H1 (cell line): ENCODE data around the gene PHF13. TPM values are rescaled to one million over a fixed set of nuclear protein-coding genes. Genes with fewer than 3 reads are reported as not detected.

ENCODE experiments used
- CTCF ChIA-PET: fragments of 300-600 bp; sonication (Branson Sonifier 250); formaldehyde crosslinking; loops from one replicate; lab custom pipeline; 2021; ENCODE audit not compliant: partially characterized antibody; lab: Charles Lee
- POLR2A ChIA-PET: fragments of 300-600 bp; sonication (Branson Sonifier 250); formaldehyde crosslinking; loops from one replicate; lab custom pipeline; 2021; ENCODE audit warnings: inconsistent platforms; ENCODE audit not compliant: partially characterized antibody; lab: Charles Lee
- DNase-seq, 2 experiments: peaks; one replicate each; pipeline versions ENCODE4 v3.0.0 to v3.0.0-alpha.2; 2010 to 2022; ENCODE audit warnings: low spot score in 2 of 2, low read depth in 1 of 2, mixed read lengths in 1 of 2
- FAIRE-seq: peaks from 2 replicates; lab custom pipeline; 2011; peaks lifted over from hg19 to GRCh38; lab: Jason Lieb, UNC
- H2AFZ ChIP-seq: 2 replicates; pipeline ENCODE4 v1.8.1; 2012; ENCODE audit warnings: low read length, inconsistent platforms
- H2AK5ac ChIP-seq: 2 replicates; pipeline ENCODE4 v1.6.1; 2013; ENCODE audit warnings: low read depth, low read length
- H2BK120ac ChIP-seq: replicated peaks from 2 replicates; pipeline ENCODE3; 2013; ENCODE audit warnings: low read depth, low read length, inconsistent platforms
- H2BK12ac ChIP-seq: 2 replicates; pipeline ENCODE4 v1.6.1; 2013; ENCODE audit warnings: low read depth, low read length
- H2BK15ac ChIP-seq: 2 replicates; pipeline ENCODE4 v1.6.1; 2013; ENCODE audit warnings: low read length
- H2BK20ac ChIP-seq: 2 replicates; pipeline ENCODE4 v1.6.1; 2013; ENCODE audit warnings: low read length
- H2BK5ac ChIP-seq: 2 replicates; pipeline ENCODE4 v1.6.1; 2013; ENCODE audit warnings: low read depth, low read length
- H3K14ac ChIP-seq: 2 replicates; pipeline ENCODE4 v1.6.1; 2013; ENCODE audit warnings: inconsistent platforms; ENCODE audit not compliant: insufficient read length
- H3K18ac ChIP-seq: 2 replicates; pipeline ENCODE4 v1.6.1; 2013; ENCODE audit warnings: low read length; ENCODE audit errors: extremely low read depth
- H3K23ac ChIP-seq: 2 replicates; pipeline ENCODE4 v1.6.1; 2013; ENCODE audit warnings: inconsistent platforms; ENCODE audit not compliant: insufficient read length
- H3K23me2 ChIP-seq: 2 replicates; pipeline ENCODE4 v1.6.1; 2013; ENCODE audit warnings: low read depth, low read length
- H3K27ac ChIP-seq: 2 replicates; pipeline ENCODE4 v1.6.1; 2011; ENCODE audit warnings: low read depth, low read length, inconsistent platforms
- H3K27me3 ChIP-seq, 4 experiments: replicated peaks in 1 of 4; 1 replicate in 1 of 4; 2 replicates in 3 of 4; pipeline versions ENCODE4 v1.6.1 to v1.8.1; 2011 to 2013; ENCODE audit warnings: low read length in 3 of 4, mild to moderate bottlenecking in 3 of 4, inconsistent platforms in 2 of 4, mixed read lengths in 2 of 4, moderate library complexity in 1 of 4; ENCODE audit not compliant: control insufficient read depth in 3 of 4, insufficient read depth in 3 of 4; ENCODE audit errors: extremely low read depth in 1 of 4
- H3K36me3 ChIP-seq, 4 experiments: 2 replicates each; pipeline versions ENCODE4 v1.6.1 to v1.8.1; 2011 to 2013; ENCODE audit warnings: mild to moderate bottlenecking in 4 of 4, low read length in 3 of 4, moderate library complexity in 2 of 4, control low read depth in 1 of 4, inconsistent platforms in 1 of 4; ENCODE audit not compliant: insufficient read depth in 4 of 4, control insufficient read depth in 2 of 4
- H3K4ac ChIP-seq: replicated peaks from 2 replicates; pipeline ENCODE3; 2013; ENCODE audit warnings: low read length, low read depth, mixed read lengths, inconsistent platforms; ENCODE audit not compliant: insufficient read length
- H3K4me1 ChIP-seq, 4 experiments: replicated peaks in 1 of 4; 1 replicate in 1 of 4; 2 replicates in 3 of 4; pipeline versions ENCODE4 v1.6.1 to v1.8.1; 2011 to 2013; ENCODE audit warnings: low read length in 3 of 4, inconsistent platforms in 2 of 4, mixed read lengths in 1 of 4; ENCODE audit not compliant: insufficient read depth in 4 of 4, control insufficient read depth in 3 of 4
- H3K4me2 ChIP-seq, 2 experiments: 2 replicates each; pipeline versions ENCODE4 v1.6.1 to v1.8.1; 2011 to 2013; ENCODE audit warnings: low read depth in 2 of 2, low read length in 2 of 2, control low read depth in 1 of 2, inconsistent platforms in 1 of 2, mild to moderate bottlenecking in 1 of 2; ENCODE audit not compliant: insufficient read depth in 1 of 2
- H3K4me3 ChIP-seq, 4 experiments: fragments of 200-600, 300-600 bp in 1 of 4; sonication (generic), shearing (Covaris generic), sonication (Bioruptor Twin) in 1 of 4; 2 replicates each; pipeline versions ENCODE4 v1.5.1 to v1.8.1; 2011 to 2016; ENCODE audit warnings: low read length in 4 of 4, low read depth in 3 of 4, control low read depth in 2 of 4, inconsistent platforms in 2 of 4, mild to moderate bottlenecking in 2 of 4, mixed read lengths in 1 of 4, moderate library complexity in 1 of 4; ENCODE audit not compliant: insufficient read depth in 2 of 4; ENCODE audit errors: extremely low read depth in 1 of 4
- H3K56ac ChIP-seq: replicated peaks from 2 replicates; pipeline ENCODE3; 2013; ENCODE audit warnings: low read depth, mild to moderate bottlenecking, mixed read lengths, low read length, inconsistent platforms; ENCODE audit not compliant: insufficient read length
- H3K79me1 ChIP-seq: 2 replicates; pipeline ENCODE4 v1.6.1; 2013; ENCODE audit warnings: low read depth, low read length, control low read depth
- H3K79me2 ChIP-seq, 2 experiments: 2 replicates each; pipeline versions ENCODE4 v1.6.1 to v1.8.1; 2012 to 2013; ENCODE audit warnings: low read length in 2 of 2, mild to moderate bottlenecking in 2 of 2, inconsistent platforms in 1 of 2; ENCODE audit not compliant: insufficient read depth in 2 of 2, control insufficient read depth in 1 of 2
- H3K9ac ChIP-seq, 4 experiments: replicated peaks in 1 of 4; 1 replicate in 1 of 4; 2 replicates in 3 of 4; pipeline versions ENCODE4 v1.6.1 to v1.8.1; 2011 to 2013; ENCODE audit warnings: low read depth in 3 of 4, low read length in 3 of 4, control low read depth in 2 of 4, mild to moderate bottlenecking in 2 of 4, moderate library complexity in 2 of 4, inconsistent platforms in 1 of 4; ENCODE audit errors: extremely low read depth in 1 of 4
- H3K9me3 ChIP-seq, 2 experiments: 2 replicates each; pipeline versions ENCODE4 v1.6.1 to v1.8.1; 2012 to 2013; ENCODE audit warnings: mild to moderate bottlenecking in 2 of 2, moderate library complexity in 2 of 2, control low read depth in 1 of 2, inconsistent platforms in 1 of 2, low read depth in 1 of 2, low read length in 1 of 2, mixed read lengths in 1 of 2; ENCODE audit not compliant: insufficient read depth in 2 of 2
- H4K20me1 ChIP-seq, 2 experiments: replicated peaks in 1 of 2; 2 replicates each; pipeline versions ENCODE3 to v1.8.1; 2011 to 2013; ENCODE audit warnings: inconsistent platforms in 2 of 2, low read length in 2 of 2, mild to moderate bottlenecking in 1 of 2; ENCODE audit not compliant: insufficient read depth in 2 of 2, control insufficient read depth in 1 of 2
- H4K5ac ChIP-seq: 2 replicates; pipeline ENCODE4 v1.6.1; 2013; ENCODE audit warnings: low read length, low read depth, mixed read lengths, inconsistent platforms; ENCODE audit not compliant: insufficient read length
- H4K8ac ChIP-seq: 2 replicates; pipeline ENCODE4 v1.8.0; 2013; ENCODE audit warnings: mild to moderate bottlenecking, moderate library complexity, low read length, inconsistent platforms; ENCODE audit not compliant: insufficient read depth; ENCODE audit errors: extremely low read depth
- H4K91ac ChIP-seq: replicated peaks from 2 replicates; pipeline ENCODE3; 2013; ENCODE audit warnings: low read length, mixed read lengths, inconsistent platforms; ENCODE audit not compliant: insufficient read length
- ASH2L ChIP-seq: fragments of 200-600, 300-600 bp; sonication (generic); IDR thresholded peaks from one replicate; pipeline ENCODE4 v1.7.1; 2017; ENCODE audit warnings: low read length
- ATF2 ChIP-seq: IDR thresholded peaks from 2 replicates; pipeline ENCODE4 v1.6.1; 2012; ENCODE audit warnings: low read length, inconsistent platforms
- NANOG ChIP-seq: IDR thresholded peaks from 2 replicates; pipeline ENCODE4 v1.6.1; 2011; ENCODE audit warnings: low read length, low read depth, mild to moderate bottlenecking, inconsistent platforms; ENCODE audit not compliant: insufficient read depth, poor library complexity, severe bottlenecking
- PHF8 ChIP-seq: fragments of 200-600 bp; sonication (generic); conservative IDR thresholded peaks from 2 replicates; pipeline ENCODE4 v1.7.1; 2012; ENCODE audit warnings: low read depth, mild to moderate bottlenecking, inconsistent platforms, low read length, moderate library complexity
- SIRT6 ChIP-seq: IDR thresholded peaks from one replicate; pipeline ENCODE4 v1.7.1; 2012; ENCODE audit warnings: low read length, inconsistent platforms
- SP4 ChIP-seq: IDR thresholded peaks from 2 replicates; pipeline ENCODE4 v1.6.1; 2012; ENCODE audit warnings: low read length, inconsistent platforms
- TAF1 ChIP-seq: IDR thresholded peaks from 2 replicates; pipeline ENCODE4 v1.6.1; 2011; ENCODE audit warnings: mild to moderate bottlenecking, low read depth, low read length
- TEAD4 ChIP-seq: IDR thresholded peaks from 2 replicates; pipeline ENCODE4 v1.6.1; 2012; ENCODE audit warnings: low read depth, low read length, inconsistent platforms, mixed read lengths
- YY1 ChIP-seq: IDR thresholded peaks from 2 replicates; pipeline ENCODE4 v1.6.1; 2011; ENCODE audit warnings: low read depth, mild to moderate bottlenecking, low read length
- WGBS, 2 experiments: shearing (Covaris generic) in 1 of 2; methylation state at CpG; one replicate each; pipeline versions ENCODE4 v1.1.6 to v1.1.7; 2013 to 2015; ENCODE audit warnings: low lambda C conversion rate in 2 of 2, mixed read lengths in 2 of 2, inconsistent platforms in 1 of 2, low coverage in 1 of 2, missing lambda C conversion rate in 1 of 2; ENCODE audit not compliant: insufficient replicate concordance in 2 of 2, insufficient coverage in 1 of 2, insufficient read length in 1 of 2; ENCODE audit errors: extremely low coverage in 1 of 2, missing lambda C conversion rate in 1 of 2; 5-methylcytosine and 5-hydroxymethylcytosine counted together
- polyA plus RNA-seq, 7 experiments: library from polyadenylated mRNA; depleted of rRNA in 3 of 7; stranded (reverse) in 5 of 7; unstranded in 2 of 7; fragments of >200 nt in 5 of 7; fragments of 200-250 nt in 2 of 7; gene quantifications; 1 replicate in 5 of 7; 2 replicates in 1 of 7; 4 replicates in 1 of 7; pipeline versions ENCODE4 v1.2.1 to v1.2.3, GENCODE V29; 2011 to 2013; ENCODE audit warnings: missing spikeins in 2 of 7, mixed read lengths in 2 of 7
- total RNA-seq: library from RNA; stranded (reverse); fragmentation: NEBNext Ultra II Directional; extraction: Animal tissue kit (Norgen Biotek cat#: 25700); gene quantifications from 2 replicates; pipeline ENCODE4 v1.2.1, GENCODE V29; 2021

The PHF13 gene
- total and polyA plus RNA-seq, 2 of the 8 experiments (the other 6 are each of a cell fraction or from before 2014, with no cell fraction given) = 11.7 to 39.6 TPM

- no peak overlapping the region for H2BK20ac ChIP-seq
- H3K36me3 ChIP-seq = peaks cover 0 to 21% (median 4%) of the 10 kb centered on the region in 4 experiments; a peak in 6 of 8 replicates
- peak overlapping the region; percentile 64 to 100 (median 82) for H3K4me3 ChIP-seq
- peak overlapping the region; percentile 81; the same call in 1 of the 2 replicates for H3K27ac ChIP-seq
- peaks cover 12 to 41% of the 10 kb centered on the region in 2 experiments for H3K79me2 ChIP-seq
- peaks cover 8% of the 10 kb centered on the region; the same call in 1 of the 2 replicates for H3K23me2 ChIP-seq
- peaks cover 0 to 2% (median 0%) of the 10 kb centered on the region in 4 experiments; a peak in 1 of 7 replicates for H3K4me1 ChIP-seq
- no peaks in the 10 kb centered on the region for H3K27me3 ChIP-seq
- no peak overlapping the region for H4K91ac ChIP-seq
- no peak overlapping the region for H2BK15ac ChIP-seq
- POLR2A ChIA-PET = interaction anchor here (1.2 to 1.3 kb wide), 2 partner anchors 9 to 11 kb away, joined by 9 to 20 read pairs; partner anchors contain the start of genes KLHL21 and THAP3
- peak overlapping the region in 1 of 2 experiments; percentile 53 for H3K4me2 ChIP-seq
- H4K20me1 ChIP-seq = peaks cover 7 to 15% of the 10 kb centered on the region in 2 experiments
- no peak overlapping the region for H2BK12ac ChIP-seq
- peak overlapping the region; percentile 66 for H4K5ac ChIP-seq
- H3K23ac ChIP-seq = no peak overlapping the region
- H2AK5ac ChIP-seq = no peak overlapping the region
- peak overlapping the region; percentile 54 to 78 (median 68); a peak in 6 of 7 replicates for H3K9ac ChIP-seq
- peak overlapping the region; percentile 79 for H4K8ac ChIP-seq
- FAIRE-seq = no peak
- CTCF ChIA-PET = interaction anchor here (0.8 kb wide), 1 partner anchor 14 kb away, joined by 3 read pairs; no protein-coding TSS in a partner anchor
- no peak overlapping the region for H3K14ac ChIP-seq
- no peak overlapping the region for H3K4ac ChIP-seq
- H3K9me3 ChIP-seq = no peaks in the 10 kb centered on the region
- WGBS, 2 experiments = 1% methylated on average over 15 of the region's 117 CpGs; no CpG with 5 or more reads in 1 of the 2 experiments
- H2AFZ ChIP-seq = no peak overlapping the region
- H3K56ac ChIP-seq = no peak overlapping the region
- H3K79me1 ChIP-seq = peaks cover 5% of the 10 kb centered on the region
- peak in 1 of 2 experiments; percentile 65 for DNase-seq
- H2BK5ac ChIP-seq = peak overlapping the region; percentile 78; the same call in 1 of the 2 replicates
- H2BK120ac ChIP-seq = no peak overlapping the region
- no peak overlapping the region; the same call in 1 of the 2 replicates for H3K18ac ChIP-seq
- no peak for TF ChIP-seq NANOG
- TF ChIP-seq TAF1 = no peak
- TF ChIP-seq PHF8 = peak; percentile 1; the same call in 1 of the 2 replicates
- no peak for TF ChIP-seq TEAD4
- TF ChIP-seq ASH2L = no peak
- TF ChIP-seq ATF2 = no peak
- no peak for TF ChIP-seq YY1
- no peak for TF ChIP-seq SIRT6
- no peak for TF ChIP-seq SP4
These were observed 743 bp downstream of the PHF13 start for GRCh38 chr1:6614019-6614928.
